Astrocyte of the spinal cord (primary cell): Measurements from ENCODE around the gene SOX5.

Experiments used
- DNase-seq: peaks from one replicate; pipeline ENCODE4 v3.0.0; 2011; ENCODE audit warnings: low read depth, low spot score
- H3K4me3 ChIP-seq: 2 replicates; pipeline ENCODE4 v1.5.1; 2011; ENCODE audit warnings: low read depth, mild to moderate bottlenecking, low read length, moderate library complexity
- CTCF ChIP-seq: IDR thresholded peaks from 2 replicates; pipeline ENCODE4 v1.5.1; 2012; ENCODE audit warnings: low read depth, mild to moderate bottlenecking, low read length, inconsistent platforms
- in situ Hi-C: cut with HindIII; loops from 2 replicates; pipeline ENCODE4 v1.10.0; 2017; ENCODE audit warnings: low sequenced_read_pairs

SOX5 gene

GRCh38 chr12:23704992-23705943 is 244.2 kb downstream of the SOX5 start:
- H3K4me3 ChIP-seq: no peak overlapping the region
- no peak for TF ChIP-seq CTCF
- DNase-seq: no peak
- in situ Hi-C loops: no loop called here

GRCh38 chr12:23703051-23703450 is 246.4 kb downstream of the SOX5 start:
- no peak for TF ChIP-seq CTCF
- in situ Hi-C loops: no loop called here
- H3K4me3 ChIP-seq: no peak overlapping the region
- DNase-seq: no peak

GRCh38 chr12:23699031-23699430 is 250.4 kb downstream of the SOX5 start:
- DNase-seq: no peak
- in situ Hi-C loops: no loop called here
- no peak for TF ChIP-seq CTCF
- H3K4me3 ChIP-seq: no peak overlapping the region

- H3K4me3 ChIP-seq: no peak overlapping the region
- TF ChIP-seq CTCF: no peak
- in situ Hi-C loops: no loop called here
- DNase-seq: no peak
Measured at GRCh38 chr12:23694920-23695319, 254.6 kb downstream of the SOX5 start.

GRCh38 chr12:23694307-23694706 is 255.2 kb downstream of the SOX5 start:
- in situ Hi-C loops: no loop called here

GRCh38 chr12:23687947-23688346 is 261.5 kb downstream of the SOX5 start:
- DNase-seq: no peak
- in situ Hi-C loops: no loop called here
- no peak overlapping the region for H3K4me3 ChIP-seq
- no peak for TF ChIP-seq CTCF

More at GRCh38 chr12:23694307-23694706, 255.2 kb downstream of the SOX5 start:
- DNase-seq: no peak
- no peak overlapping the region for H3K4me3 ChIP-seq
- no peak for TF ChIP-seq CTCF
